Esophagus muscularis mucosa (tissue), 4 donors: ENCODE measurements around the gene FAM210B.

Experiments used
- EP300 ChIP-seq: sonication (generic); formaldehyde crosslinking; IDR thresholded peaks from one replicate; pipeline ENCODE4 v1.6.1; 2017; ENCODE audit warnings: antibody characterized with exemption
- POLR2A ChIP-seq: fragments of 450-650 bp; IDR thresholded peaks from one replicate; pipeline ENCODE4 v1.6.1; 2017; ENCODE audit warnings: antibody characterized with exemption, moderate library complexity, mild to moderate bottlenecking, low read depth
- POLR2AphosphoS5 ChIP-seq, 2 donors: sonication (generic); formaldehyde crosslinking; IDR thresholded peaks; one replicate each; pipeline ENCODE4 v1.6.1; 2017; ENCODE audit warnings: antibody characterized with exemption in 2 of 2
- TF ChIP-seq, protein P1 (sequence below), 3 experiments: fragments of 200-600 bp in 2 of 3; fragments of 450-650 bp in 1 of 3; sonication (generic) in 2 of 3; IDR thresholded peaks; one replicate each; pipeline ENCODE4 v1.5.1; 2017 to 2019; ENCODE audit warnings: antibody characterized with exemption in 3 of 3, mild to moderate bottlenecking in 2 of 3, moderate library complexity in 1 of 3

DNA sequence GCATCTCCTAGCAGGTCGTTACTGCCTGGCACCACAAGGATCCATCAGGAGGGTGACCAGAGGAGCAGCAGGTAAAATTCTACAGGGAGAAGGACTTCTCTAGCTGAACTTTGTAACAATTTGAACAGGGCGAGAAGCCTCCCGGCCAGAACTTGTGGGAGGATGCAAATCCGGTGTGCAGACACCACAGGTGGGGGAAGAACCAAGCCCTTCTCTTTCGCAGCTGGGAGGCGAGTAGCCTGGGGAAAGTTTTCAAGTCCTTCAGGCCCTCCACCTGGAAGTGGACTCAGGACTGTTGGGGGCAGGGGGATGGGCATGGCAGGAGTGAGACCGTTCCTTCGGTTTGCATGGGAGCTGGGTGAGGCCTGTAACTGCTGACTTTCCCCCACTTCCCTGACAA, 42.7 kb upstream of the FAM210B start:
- TF ChIP-seq, protein P1, sequence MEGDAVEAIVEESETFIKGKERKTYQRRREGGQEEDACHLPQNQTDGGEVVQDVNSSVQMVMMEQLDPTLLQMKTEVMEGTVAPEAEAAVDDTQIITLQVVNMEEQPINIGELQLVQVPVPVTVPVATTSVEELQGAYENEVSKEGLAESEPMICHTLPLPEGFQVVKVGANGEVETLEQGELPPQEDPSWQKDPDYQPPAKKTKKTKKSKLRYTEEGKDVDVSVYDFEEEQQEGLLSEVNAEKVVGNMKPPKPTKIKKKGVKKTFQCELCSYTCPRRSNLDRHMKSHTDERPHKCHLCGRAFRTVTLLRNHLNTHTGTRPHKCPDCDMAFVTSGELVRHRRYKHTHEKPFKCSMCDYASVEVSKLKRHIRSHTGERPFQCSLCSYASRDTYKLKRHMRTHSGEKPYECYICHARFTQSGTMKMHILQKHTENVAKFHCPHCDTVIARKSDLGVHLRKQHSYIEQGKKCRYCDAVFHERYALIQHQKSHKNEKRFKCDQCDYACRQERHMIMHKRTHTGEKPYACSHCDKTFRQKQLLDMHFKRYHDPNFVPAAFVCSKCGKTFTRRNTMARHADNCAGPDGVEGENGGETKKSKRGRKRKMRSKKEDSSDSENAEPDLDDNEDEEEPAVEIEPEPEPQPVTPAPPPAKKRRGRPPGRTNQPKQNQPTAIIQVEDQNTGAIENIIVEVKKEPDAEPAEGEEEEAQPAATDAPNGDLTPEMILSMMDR (IDR thresholded peaks at IDR 0.05) = no peak
- TF ChIP-seq POLR2A (no peak), POLR2AphosphoS5 (IDR thresholded peaks at IDR 0.05) (no peak), EP300 (no peak)
